Loucy (cell line): Measurements from ENCODE around the gene RAC3.

Experiments used
- EZH2phosphoT487 ChIP-seq: fragments of 200-600 bp; IDR thresholded peaks from 2 replicates; pipeline ENCODE4 v1.6.1; 2018; ENCODE audit warnings: antibody characterized with exemption, mild to moderate bottlenecking, moderate library complexity, borderline replicate concordance
- TF ChIP-seq, protein P1 (sequence below): fragments of 200-600 bp; sonication (generic); conservative IDR thresholded peaks from 2 replicates; pipeline ENCODE4 v1.5.1; 2014; ENCODE audit warnings: mild to moderate bottlenecking, antibody characterized with exemption, low read length

GRCh38 chr17:82078433-82078832, 47.0 kb downstream of the RAC3 start:
- TF ChIP-seq, protein P1, sequence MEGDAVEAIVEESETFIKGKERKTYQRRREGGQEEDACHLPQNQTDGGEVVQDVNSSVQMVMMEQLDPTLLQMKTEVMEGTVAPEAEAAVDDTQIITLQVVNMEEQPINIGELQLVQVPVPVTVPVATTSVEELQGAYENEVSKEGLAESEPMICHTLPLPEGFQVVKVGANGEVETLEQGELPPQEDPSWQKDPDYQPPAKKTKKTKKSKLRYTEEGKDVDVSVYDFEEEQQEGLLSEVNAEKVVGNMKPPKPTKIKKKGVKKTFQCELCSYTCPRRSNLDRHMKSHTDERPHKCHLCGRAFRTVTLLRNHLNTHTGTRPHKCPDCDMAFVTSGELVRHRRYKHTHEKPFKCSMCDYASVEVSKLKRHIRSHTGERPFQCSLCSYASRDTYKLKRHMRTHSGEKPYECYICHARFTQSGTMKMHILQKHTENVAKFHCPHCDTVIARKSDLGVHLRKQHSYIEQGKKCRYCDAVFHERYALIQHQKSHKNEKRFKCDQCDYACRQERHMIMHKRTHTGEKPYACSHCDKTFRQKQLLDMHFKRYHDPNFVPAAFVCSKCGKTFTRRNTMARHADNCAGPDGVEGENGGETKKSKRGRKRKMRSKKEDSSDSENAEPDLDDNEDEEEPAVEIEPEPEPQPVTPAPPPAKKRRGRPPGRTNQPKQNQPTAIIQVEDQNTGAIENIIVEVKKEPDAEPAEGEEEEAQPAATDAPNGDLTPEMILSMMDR, result no peak
- TF ChIP-seq EZH2phosphoT487, result no peak
